Stimulated activated CD8-positive, alpha-beta memory T cell treated with anti-CD3 and anti-CD28 coated beads, Interleukin-7, amount 100 ng/mL, for 4 hours (primary cell): ENCODE data around the gene SLX4IP.

Experiments
- DNase-seq, 2 donors: peaks; one replicate each; pipeline ENCODE4 v3.0.0-alpha.2; 2020; ENCODE audit warnings: low read depth in 2 of 2

The SLX4IP gene

DNA sequence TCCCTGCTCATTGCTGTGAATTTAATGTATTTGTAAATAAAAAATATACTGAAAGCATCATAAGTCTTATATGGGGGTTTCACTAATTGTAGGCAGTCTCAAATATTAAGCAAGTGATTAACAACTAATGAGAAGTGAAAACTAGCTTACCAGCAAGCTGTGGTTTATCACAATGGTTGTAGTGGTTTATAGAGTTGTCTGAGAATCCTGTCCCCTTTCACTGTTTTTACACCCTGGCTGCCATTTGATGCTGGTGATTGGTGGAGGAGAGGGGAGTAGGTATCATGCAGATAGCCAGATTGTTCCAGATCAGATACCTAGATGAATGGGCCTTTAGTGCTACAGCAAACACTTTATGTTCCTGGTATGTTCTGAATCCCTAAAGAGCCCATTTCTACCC, 7.1 kb upstream of the SLX4IP start:
- no peak for DNase-seq

DNA sequence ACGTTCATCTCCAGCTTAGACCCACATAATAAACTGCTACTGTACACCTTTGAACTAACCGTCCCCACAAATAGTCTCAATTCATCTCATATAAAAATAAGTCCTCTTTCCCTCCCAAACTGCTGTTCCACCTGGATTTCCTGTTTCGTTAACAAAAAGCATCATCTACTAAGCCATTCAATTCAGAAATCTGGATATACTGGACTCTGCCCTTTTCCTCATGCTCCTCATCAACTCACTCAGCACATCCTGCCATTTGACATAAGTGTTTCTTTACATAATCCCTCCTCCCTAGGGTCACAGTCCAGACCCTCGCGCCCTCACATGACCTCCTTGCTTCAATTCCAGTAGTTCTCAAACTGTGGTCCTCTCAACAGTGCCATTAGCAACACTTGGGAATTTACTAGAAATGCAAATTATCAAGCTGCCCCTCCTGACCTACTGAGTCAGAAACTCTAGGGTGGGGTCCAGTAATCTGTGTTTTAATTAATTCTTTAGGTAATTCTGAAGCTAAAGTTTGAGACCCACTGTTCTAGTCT, 5.6 kb upstream of the SLX4IP start:
- DNase-seq = no peak

GRCh38 chr20:10430000-10430466, 5.1 kb upstream of the SLX4IP start:
- no peak for DNase-seq

DNA sequence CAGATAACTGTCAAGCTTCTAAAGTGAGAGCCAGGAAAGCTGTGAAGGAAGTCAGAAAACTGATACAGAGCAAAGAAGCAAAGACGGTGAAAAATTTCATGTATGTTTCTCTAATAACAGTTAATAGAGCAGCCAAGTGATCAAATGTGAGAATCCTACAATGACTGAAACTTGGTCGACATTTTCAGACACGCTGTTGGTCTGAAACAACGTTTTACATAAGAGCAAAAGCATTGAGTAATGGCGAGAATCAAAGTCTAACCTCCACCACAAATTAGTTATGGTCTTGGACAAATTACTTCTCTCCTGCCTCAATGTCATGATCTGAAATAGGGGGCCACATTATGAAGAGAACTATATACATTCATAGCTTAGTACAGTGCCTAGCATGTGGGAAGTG, 4.4 kb upstream of the SLX4IP start:
- no peak for DNase-seq

DNA sequence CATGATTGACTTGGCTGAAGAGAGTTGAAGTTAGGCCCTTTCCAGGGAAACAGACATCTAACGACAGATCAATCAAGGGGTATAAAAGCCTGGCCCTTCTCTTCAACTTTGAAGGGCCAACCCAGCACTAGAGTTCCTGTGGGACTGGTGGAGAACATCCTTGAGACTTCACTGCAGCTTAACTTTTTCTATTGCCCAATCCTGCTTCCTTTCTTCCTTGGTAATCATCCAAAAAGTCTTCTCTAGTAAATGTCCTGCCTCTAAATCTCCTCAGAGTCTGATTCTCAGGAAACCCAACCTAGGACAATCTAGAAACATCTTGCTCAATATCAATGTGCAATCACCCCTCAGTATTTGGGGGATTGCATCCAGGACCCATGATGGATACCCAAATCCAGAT, 3.0 kb upstream of the SLX4IP start:
- DNase-seq = no peak

- no peak for DNase-seq
Measured at GRCh38 chr20:10433014-10433622, 2.0 kb upstream of the SLX4IP start.

- peak; percentile 65 to 82 for DNase-seq
Measured at GRCh38 chr20:10433623-10434466, 1.3 kb upstream of the SLX4IP start, which contains the start of gene MKKS. Gene MKKS, minus strand, starts transcription at chr20:10434222. Its CDS starts 20,708 bp downstream, at chr20:10413514.

DNA sequence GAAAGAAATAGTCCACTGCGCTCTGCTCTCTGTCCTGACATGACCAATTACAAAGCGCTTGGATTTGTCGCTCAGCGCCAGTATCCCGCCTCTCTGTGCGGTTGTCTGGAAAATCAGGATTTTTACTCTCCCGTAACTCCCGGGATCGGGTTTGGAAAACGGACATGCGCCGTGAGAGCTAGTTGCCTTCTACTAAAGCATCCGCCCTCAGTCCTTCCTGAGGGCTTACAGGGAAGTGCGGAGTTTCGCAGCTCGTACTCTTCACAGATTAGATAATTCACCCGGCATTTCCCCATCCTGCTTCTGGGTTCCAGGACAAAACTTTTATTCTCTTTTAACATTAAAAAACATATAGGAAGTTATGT, 656 bp upstream of the SLX4IP start:
- DNase-seq = peak; percentile 56 to 60

GRCh38 chr20:10436053-10436699, 1.1 kb downstream of the SLX4IP start:
- no peak for DNase-seq

DNA sequence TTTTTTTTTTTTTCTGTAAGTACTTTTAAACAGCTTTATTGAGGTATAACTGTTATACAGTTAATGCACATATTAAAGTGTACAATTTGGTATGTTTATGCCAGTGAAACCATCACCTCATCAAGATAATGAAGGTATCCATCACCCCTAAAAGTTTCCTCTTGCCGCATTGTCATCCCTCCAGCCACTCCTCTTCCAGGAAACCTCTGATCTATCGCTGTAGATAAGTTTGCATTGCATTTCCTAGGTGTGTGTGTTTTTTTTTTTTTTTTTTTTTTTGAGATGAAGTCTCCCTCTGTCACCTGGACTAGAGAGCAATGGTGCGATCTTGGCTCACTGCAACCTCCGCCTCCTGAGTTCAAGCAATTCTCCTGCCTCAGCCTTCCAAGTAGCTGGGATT, 3.1 kb downstream of the SLX4IP start:
- DNase-seq = no peak

DNA sequence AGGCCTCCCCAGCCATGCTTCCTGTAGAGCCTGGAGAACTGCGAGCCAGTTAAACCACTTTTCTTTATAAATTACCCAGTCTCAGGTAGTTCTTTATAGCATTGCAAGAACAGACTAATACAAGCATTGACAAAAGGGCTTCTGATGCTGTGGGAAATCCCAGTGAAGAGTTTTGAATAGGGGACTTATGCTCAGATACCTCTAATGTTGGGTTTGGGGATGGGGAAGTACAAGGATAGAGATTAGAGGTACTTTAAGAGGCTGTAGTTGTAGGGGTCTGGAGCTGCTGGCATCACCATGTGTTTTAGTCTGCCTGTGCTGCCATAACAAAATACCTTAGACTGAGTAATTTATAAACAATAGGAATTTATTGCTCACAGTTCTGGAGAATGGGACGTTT, 8.8 kb downstream of the SLX4IP start:
- no peak for DNase-seq

DNA sequence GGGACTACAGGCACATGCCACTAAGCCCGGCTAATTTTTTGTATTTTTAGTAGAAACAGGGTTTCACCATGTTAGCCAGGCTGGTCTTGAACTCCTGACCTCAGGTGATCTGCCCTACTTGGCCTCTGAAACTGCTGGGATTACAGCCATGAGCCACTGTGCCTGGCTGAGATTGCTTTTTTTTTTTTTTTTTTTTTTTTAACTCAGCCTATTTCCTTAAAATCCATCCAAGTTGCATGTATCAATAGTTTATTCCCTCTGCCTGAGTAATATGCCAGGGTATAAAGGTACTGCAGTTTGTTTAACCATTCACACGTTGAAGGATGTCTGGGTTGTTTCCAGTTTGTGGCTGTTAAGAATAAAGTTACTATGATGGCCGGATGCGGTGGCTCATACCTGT, 10.7 kb downstream of the SLX4IP start:
- no peak for DNase-seq

DNA sequence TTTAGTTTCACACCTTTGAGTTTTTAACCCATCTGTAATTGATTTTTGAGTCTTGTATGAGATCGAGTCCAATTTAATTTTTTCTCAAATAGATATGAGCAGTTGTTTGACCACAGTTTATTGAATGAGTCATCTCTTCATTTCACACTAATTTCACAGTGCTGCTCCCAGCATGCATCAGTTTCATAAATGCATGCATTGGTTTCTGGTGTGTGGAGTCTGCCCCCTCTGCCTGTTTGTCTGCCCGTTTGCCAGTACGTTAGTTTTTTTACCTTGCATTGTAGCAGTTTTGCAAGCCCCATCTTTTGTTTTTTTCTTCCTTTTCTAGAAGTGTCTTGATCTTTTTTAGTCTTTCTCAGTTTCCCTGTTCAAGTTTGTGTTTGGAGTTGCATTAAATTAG, 11.9 kb downstream of the SLX4IP start:
- DNase-seq = peak in 1 of 2 donors; percentile 30

DNA sequence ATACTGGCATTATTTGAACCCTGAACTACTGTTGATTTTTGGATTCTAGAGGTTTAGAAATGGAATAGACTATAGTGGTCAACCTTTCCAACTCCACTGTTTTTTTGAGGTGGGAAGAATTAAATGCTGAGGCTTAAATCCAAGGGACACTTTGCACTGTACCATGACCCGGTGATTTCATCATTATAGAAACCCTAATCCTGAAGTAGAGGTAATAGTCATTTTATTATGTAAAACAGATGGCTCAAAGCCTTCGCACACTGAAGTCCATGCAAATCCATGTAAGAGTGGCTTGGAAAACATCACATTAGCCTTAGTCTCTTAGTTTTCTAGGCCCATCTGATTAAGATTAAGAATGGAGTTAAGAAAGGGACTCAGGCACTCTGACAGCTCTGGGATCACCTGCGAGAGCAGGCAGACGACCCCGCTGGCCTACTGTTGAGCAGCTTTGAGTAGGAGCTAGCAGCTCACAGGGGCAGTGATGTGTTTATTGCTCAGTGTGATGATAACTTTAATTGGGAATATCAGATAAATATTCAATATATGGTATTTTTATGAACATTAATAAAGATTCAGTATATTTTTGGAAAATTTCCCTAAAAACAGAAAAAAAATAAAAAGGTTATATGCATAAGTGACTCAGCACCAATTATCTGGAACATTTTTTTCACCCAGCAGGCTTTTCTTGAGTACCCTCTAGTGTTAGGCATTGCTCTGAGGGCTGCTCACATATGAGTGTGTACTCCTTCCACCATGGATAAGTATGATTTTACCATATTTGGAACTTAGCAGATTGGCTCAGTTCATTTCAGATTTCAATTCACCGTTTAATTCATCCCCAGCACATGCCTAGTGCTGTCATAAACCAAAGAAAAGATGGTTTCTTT, 13.4 kb downstream of the SLX4IP start:
- DNase-seq = no peak

- no peak for DNase-seq
Measured at GRCh38 chr20:10449270-10449669, 14.2 kb downstream of the SLX4IP start.

GRCh38 chr20:10453241-10453640, 18.1 kb downstream of the SLX4IP start:
- no peak for DNase-seq

DNA sequence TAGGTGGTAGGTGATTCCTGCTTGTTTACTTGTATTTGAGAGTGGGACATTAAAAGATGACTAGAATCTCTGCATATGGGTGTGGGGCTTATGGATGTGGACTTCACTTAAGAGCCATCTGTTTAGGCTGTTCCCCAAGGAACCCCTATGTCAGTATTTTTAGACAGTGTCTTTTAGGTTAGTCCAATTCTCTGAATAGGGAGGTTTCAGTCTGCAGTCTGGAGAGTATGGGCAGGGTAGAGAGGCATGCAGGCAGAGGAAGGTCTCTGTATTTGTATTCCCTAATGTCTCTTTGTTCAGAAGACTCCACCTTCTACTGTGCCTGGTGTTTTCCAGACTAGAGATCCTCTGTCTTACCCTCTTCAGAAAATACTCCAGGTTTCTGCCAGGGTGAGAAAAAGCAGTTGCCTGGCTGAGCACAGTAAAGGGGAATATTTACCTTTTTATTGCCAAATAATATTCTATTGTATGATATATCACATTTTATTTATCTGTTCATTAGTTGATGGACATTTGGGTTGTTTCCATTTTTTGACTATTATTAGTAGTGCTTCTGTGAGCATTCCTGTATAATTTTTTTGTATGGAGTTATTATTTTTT, 19.1 kb downstream of the SLX4IP start:
- DNase-seq = no peak

DNA sequence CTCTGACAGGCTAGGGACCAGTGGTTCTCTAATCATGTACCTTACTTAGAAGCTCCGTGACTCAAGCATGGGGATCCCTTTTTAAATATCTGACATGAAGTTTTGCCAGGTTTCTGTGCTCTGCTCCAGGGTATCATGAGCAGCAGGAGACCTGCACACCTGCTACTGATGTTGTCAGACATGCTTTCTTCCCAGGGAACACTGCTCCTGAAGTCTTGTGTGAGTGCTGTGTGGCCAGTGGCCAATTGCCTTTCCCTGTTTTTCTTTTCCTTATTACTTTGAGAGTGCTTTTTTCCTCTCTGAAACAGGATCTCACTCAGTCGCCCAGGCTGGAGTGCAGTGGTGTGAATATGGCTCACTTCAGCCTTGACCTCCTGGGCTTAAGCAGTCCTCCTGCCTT, 26.4 kb downstream of the SLX4IP start:
- no peak for DNase-seq

DNA sequence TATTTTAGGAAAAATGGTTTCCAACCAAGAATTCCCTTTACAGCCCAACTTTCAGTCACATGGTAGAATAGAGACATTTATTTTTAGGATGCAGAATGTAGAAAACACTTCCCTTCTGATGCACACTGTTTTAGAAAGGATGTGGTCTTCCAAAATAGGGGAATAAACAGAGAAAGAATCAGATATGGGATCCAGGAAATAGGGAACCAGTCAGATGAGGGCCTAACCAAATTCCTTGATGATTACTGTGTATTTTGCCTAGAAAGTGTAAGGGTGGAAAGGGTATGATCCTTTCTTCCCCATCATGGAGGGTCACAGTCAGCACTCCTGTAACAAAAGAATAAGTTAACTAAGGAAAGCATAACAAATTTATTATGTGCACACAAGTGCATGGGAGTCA, 27.4 kb downstream of the SLX4IP start:
- DNase-seq = no peak

GRCh38 chr20:10463622-10464021, 28.5 kb downstream of the SLX4IP start:
- no peak for DNase-seq

DNA sequence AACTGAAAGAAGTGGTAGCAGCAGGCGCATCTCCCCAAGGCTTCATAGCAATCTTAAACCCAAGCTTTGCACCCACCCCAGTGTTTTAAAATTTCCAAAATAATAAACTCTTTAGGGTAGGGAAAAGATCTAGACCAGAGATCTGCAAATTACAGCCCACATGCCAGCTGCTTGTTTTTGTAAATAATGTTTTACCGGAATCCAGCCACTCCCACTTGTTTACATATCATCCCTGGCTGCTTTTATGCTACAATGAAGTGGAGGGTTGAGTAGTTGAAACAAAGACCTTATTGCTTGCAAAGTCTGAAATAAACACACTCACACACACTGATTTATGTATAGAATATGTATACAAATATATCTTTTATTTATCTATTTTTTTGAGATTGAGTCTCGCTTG, 30.0 kb downstream of the SLX4IP start:
- DNase-seq = no peak
